WTC11 (cell line): Measurements from ENCODE around the gene EVL. TPM values are rescaled to one million over a fixed set of nuclear protein-coding genes. Genes with fewer than 3 reads are reported as not detected.
A peak's percentile ranks its signal among the peaks of the same experiment; 100 is the strongest.
"Not testable (repeated sequence)": the region's sequence is repeated elsewhere in the genome, so short reads cannot be mapped to it uniquely, and the experiment has no call there.

Experiments used
- ATAC-seq: fragments of 200-7000 bp; cut with Tn5 transposase; 2 replicates; pipeline ENCODE4 v1.10.0; 2021; ENCODE audit warnings: mild to moderate bottlenecking, moderate library complexity
- CTCF ChIA-PET: fragments of 300-600 bp; sonication (Branson Sonifier 250); formaldehyde crosslinking; loops from one replicate; lab custom pipeline; 2021; ENCODE audit warnings: antibody characterized with exemption; lab: Charles Lee
- POLR2A ChIA-PET: fragments of 350-600 bp; sonication (Branson Sonifier 250); formaldehyde crosslinking; loops from one replicate; lab custom pipeline; 2021; ENCODE audit warnings: antibody characterized with exemption; lab: Charles Lee
- DNase-seq: peaks from one replicate; pipeline ENCODE4 v3.0.0; 2021; ENCODE audit warnings: low spot score
- H3K27ac Mint-ChIP-seq: 2 replicates; pipeline ENCODE4 v1.8.0; 2021; ENCODE audit warnings: mixed read lengths
- H3K27me3 Mint-ChIP-seq: 2 replicates; pipeline ENCODE4 v1.8.0; 2021; ENCODE audit warnings: low read depth, mild to moderate bottlenecking, moderate library complexity, mixed read lengths
- H3K36me3 Mint-ChIP-seq: 2 replicates; pipeline ENCODE4 v1.8.0; 2021; ENCODE audit warnings: mixed read lengths
- H3K4me1 Mint-ChIP-seq: 2 replicates; pipeline ENCODE4 v1.8.0; 2022; ENCODE audit warnings: mixed read lengths
- H3K4me3 Mint-ChIP-seq: 2 replicates; pipeline ENCODE4 v1.8.0; 2021; ENCODE audit warnings: mild to moderate bottlenecking, moderate library complexity, mixed read lengths
- H3K9me3 Mint-ChIP-seq: 2 replicates; pipeline ENCODE4 v1.8.0; 2021; ENCODE audit warnings: mixed read lengths
- AR ChIP-seq: fragments of 250-450 bp; sonication (Bioruptor Pico); IDR thresholded peaks from 2 replicates; pipeline ENCODE4 v1.9.0; 2021; ENCODE audit warnings: mild to moderate bottlenecking
- ARID4B ChIP-seq: sonication (generic); formaldehyde crosslinking; IDR thresholded peaks from 2 replicates; pipeline ENCODE4 v1.8.0; 2023; ENCODE audit warnings: missing genetic modification reagents, mild to moderate bottlenecking, borderline replicate concordance
- CDX4 ChIP-seq: fragments of 250-450 bp; sonication (Bioruptor Pico); IDR thresholded peaks from 2 replicates; pipeline ENCODE4 v1.9.0; 2021; ENCODE audit warnings: moderate library complexity, mild to moderate bottlenecking, inconsistent platforms, borderline replicate concordance
- CTCF ChIP-seq: fragments of 200-600 bp; IDR thresholded peaks from 2 replicates; pipeline ENCODE4 v1.8.0; 2022; ENCODE audit warnings: antibody characterized with exemption
- ERG ChIP-seq: fragments of 250-450 bp; sonication (Bioruptor Pico); IDR thresholded peaks from 2 replicates; pipeline ENCODE4 v1.8.0; 2021; ENCODE audit warnings: mild to moderate bottlenecking
- ETV6 ChIP-seq: sonication (generic); formaldehyde crosslinking; IDR thresholded peaks from 2 replicates; pipeline ENCODE4 v1.8.1; 2022; ENCODE audit warnings: mild to moderate bottlenecking, missing genetic modification reagents
- FOXP1 ChIP-seq: sonication (generic); formaldehyde crosslinking; IDR thresholded peaks from 2 replicates; pipeline ENCODE4 v1.8.0; 2022; ENCODE audit warnings: missing genetic modification reagents, mild to moderate bottlenecking, moderate library complexity, borderline replicate concordance
- IRF2 ChIP-seq: sonication (generic); formaldehyde crosslinking; IDR thresholded peaks from 2 replicates; pipeline ENCODE4 v1.8.0; 2022; ENCODE audit warnings: low read depth, missing genetic modification reagents, borderline replicate concordance
- NFE2L1 ChIP-seq: sonication (generic); formaldehyde crosslinking; IDR thresholded peaks from 2 replicates; pipeline ENCODE4 v1.8.1; 2023; ENCODE audit warnings: missing genetic modification reagents
- NR2C2 ChIP-seq: sonication (generic); formaldehyde crosslinking; IDR thresholded peaks from 2 replicates; pipeline ENCODE4 v1.8.0; 2022; ENCODE audit warnings: mild to moderate bottlenecking, missing genetic modification reagents
- TP53 ChIP-seq: sonication (generic); formaldehyde crosslinking; IDR thresholded peaks from 2 replicates; pipeline ENCODE4 v1.8.1; 2023; ENCODE audit warnings: mild to moderate bottlenecking, missing genetic modification reagents
- ZNF423 ChIP-seq: fragments of 250-450 bp; sonication (Bioruptor Pico); IDR thresholded peaks from 2 replicates; pipeline ENCODE4 v2.1.2; 2022; ENCODE audit warnings: mild to moderate bottlenecking, moderate library complexity
- total RNA-seq: library from RNA; stranded (reverse); gene quantifications from 3 replicates; pipeline ENCODE4 v1.2.3, GENCODE V29; 2021

The EVL gene
- total RNA-seq, 1 experiment from 2014 or later = 60.8 TPM

- peaks cover 10% of the 10 kb centered on the region; the same call in 1 of the 2 replicates for H3K4me1 Mint-ChIP-seq
- TF ChIP-seq FOXP1 (CRISPR knock-in tag) (no peak), ERG (CRISPR knock-in tag) (no peak), NFE2L1 (CRISPR knock-in tag) (no peak), CTCF (no peak), TP53 (no peak), ETV6 (CRISPR knock-in tag) (no peak), NR2C2 (CRISPR knock-in tag) (no peak), ARID4B (CRISPR knock-in tag) (no peak), ZNF423 (no peak), AR (no peak), IRF2 (no peak), CDX4 (no peak)
- peaks cover 67% of the 10 kb centered on the region for H3K27me3 Mint-ChIP-seq
- no peak overlapping the region for H3K4me3 Mint-ChIP-seq
- POLR2A ChIA-PET = no interaction called here
- CTCF ChIA-PET = interaction anchor here (0.8 to 3.9 kb wide), 6 partner anchors 9 to 77 kb away, joined by 3 to 67 read pairs (median 21); no protein-coding TSS in a partner anchor
- H3K27ac Mint-ChIP-seq = no peak overlapping the region
- ATAC-seq (no peak), DNase-seq (no peak)
- H3K36me3 Mint-ChIP-seq = peaks cover 3% of the 10 kb centered on the region; the same call in 1 of the 2 replicates
- H3K9me3 Mint-ChIP-seq = peaks cover 4% of the 10 kb centered on the region
Measured at GRCh38 chr14:100156776-100157175, 91.6 kb downstream of the EVL start.

- H3K4me1 Mint-ChIP-seq, H3K36me3 Mint-ChIP-seq, H3K27ac Mint-ChIP-seq, POLR2A ChIA-PET, ATAC-seq, DNase-seq, H3K9me3 Mint-ChIP-seq: not testable (repeated sequence)
- CTCF ChIA-PET = interaction anchor here (1.5 to 3.9 kb wide), 4 partner anchors 8 to 49 kb away, joined by 5 to 67 read pairs (median 38); no protein-coding TSS in a partner anchor
- peaks cover 72% of the 10 kb centered on the region for H3K27me3 Mint-ChIP-seq
- H3K4me3 Mint-ChIP-seq = peak overlapping the region; percentile 29
Measured at GRCh38 chr14:100157548-100158232, 92.5 kb downstream of the EVL start.
